HG03103 (cell line): ENCODE data around the gene ESCO1.
A peak's percentile ranks its signal among the peaks of the same experiment; 100 is the strongest.
"Not testable (repeated sequence)": the region's sequence is repeated elsewhere in the genome, so short reads cannot be mapped to it uniquely, and the experiment has no call there.

Experiments used
- ATAC-seq: cut with Tn5 transposase; IDR thresholded peaks from one replicate; pipeline ENCODE4 v1.9.1; 2021; ENCODE audit warnings: low read depth; ENCODE audit not compliant: unreplicated experiment

ESCO1 gene, protein sequence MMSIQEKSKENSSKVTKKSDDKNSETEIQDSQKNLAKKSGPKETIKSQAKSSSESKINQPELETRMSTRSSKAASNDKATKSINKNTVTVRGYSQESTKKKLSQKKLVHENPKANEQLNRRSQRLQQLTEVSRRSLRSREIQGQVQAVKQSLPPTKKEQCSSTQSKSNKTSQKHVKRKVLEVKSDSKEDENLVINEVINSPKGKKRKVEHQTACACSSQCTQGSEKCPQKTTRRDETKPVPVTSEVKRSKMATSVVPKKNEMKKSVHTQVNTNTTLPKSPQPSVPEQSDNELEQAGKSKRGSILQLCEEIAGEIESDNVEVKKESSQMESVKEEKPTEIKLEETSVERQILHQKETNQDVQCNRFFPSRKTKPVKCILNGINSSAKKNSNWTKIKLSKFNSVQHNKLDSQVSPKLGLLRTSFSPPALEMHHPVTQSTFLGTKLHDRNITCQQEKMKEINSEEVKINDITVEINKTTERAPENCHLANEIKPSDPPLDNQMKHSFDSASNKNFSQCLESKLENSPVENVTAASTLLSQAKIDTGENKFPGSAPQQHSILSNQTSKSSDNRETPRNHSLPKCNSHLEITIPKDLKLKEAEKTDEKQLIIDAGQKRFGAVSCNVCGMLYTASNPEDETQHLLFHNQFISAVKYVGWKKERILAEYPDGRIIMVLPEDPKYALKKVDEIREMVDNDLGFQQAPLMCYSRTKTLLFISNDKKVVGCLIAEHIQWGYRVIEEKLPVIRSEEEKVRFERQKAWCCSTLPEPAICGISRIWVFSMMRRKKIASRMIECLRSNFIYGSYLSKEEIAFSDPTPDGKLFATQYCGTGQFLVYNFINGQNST

DNA sequence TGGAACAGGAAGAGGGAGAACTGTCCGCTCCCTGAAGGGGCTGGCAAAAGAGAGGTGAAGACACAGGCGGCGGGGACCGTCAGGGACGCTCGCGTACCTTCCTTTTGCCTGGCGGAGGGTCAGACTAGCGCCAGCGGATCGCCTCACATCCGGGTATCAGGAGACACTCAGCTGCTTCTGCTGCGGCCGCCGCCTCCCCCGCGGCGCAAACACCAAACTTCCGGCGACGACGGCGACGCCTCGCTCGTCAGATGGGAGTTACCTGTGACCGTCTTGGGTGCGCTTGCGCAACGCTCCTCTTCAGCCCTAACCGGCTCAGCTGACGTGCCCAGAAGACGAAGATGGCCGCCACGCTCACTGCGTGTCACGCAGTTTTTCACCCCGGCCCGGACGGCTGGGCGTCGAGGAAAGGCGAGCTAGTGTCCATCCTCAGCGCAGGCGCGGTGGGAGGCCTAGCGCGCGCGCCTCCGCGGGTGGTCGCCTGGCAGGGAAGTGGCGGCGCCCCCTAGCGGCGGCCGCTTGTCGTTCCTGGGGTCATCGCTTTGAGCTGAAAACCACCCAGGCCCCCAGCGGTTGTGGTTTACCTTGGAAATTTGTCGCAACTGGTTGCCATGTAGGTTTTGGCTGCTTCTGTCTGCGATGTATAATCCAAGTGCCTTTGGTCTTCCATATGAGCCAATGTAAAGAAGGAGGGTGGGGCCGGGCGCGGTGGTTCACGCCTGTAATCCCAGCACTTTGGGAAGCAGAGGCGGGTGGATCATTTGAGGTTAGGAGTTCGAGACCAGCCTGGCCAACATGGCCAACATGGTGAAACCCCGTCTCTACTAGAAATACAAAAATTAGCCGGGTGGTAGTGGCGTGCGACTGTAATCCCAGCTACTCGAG lies at the start of gene ESCO1:
TSS of gene ESCO1 (minus strand) at position 179 of the 885 bp plus-strand sequence. CDS start 25,861 bp downstream, outside the sequence.
- ATAC-seq, result peak; percentile 81

DNA sequence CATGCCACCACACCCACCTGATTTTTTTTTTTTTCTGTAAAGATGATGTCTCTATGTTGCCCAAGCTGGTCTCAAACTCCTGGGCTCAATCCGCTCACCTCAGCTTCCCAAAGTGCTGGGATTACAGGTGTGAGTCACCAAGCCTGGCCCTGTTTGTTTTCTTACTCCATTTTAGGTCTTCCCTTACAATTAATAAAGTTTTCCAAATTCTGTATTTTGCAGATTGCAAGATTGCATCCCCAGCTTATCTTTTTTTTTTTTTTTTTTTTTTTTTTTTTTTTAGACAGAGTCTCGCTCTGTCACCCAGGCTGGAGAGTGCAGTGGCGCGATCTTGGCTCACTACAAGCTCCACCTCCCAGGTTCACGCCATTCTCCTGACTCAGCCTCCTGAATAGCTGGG lies 39.9 kb upstream of the ESCO1 start:
- not testable (repeated sequence) for ATAC-seq

DNA sequence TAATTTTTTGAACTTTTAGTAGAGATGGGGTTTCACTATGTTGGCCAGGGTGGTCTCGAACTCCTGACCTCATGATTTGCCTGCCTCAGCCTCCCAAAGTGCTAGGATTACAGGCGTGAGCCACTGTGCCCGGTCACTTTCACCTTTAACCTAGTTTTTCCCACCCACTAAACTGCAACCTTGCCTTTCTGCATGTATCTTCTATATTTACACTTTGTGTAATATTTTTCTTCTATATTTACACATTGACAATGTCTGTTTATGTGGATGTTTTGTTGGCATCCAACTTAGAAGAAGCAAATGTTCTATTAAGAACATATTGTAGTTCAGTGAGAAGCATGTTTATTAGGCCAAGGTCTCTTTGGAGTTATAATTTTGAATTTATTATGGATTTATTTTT lies 38.3 kb upstream of the ESCO1 start:
- ATAC-seq, result no peak

DNA sequence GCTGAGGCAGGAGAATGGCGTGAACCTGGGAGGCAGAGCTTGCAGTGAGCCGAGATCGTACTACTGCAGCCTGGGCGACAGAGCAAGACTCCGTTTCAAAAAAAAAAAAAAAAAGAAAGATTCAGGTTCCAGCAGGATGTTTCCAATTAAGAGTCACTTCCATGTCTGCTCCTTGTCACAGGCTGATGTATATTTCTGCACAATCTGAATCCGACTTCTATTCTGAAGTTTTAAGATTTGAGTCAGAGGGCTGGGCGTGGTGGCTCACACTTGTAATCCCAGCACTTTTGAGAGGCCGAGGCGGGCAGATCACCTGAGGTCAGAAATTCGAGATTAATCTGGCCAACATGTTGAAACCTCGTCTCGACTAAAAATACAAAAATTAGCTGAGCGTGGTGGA lies 36.3 kb upstream of the ESCO1 start:
- no peak for ATAC-seq

DNA sequence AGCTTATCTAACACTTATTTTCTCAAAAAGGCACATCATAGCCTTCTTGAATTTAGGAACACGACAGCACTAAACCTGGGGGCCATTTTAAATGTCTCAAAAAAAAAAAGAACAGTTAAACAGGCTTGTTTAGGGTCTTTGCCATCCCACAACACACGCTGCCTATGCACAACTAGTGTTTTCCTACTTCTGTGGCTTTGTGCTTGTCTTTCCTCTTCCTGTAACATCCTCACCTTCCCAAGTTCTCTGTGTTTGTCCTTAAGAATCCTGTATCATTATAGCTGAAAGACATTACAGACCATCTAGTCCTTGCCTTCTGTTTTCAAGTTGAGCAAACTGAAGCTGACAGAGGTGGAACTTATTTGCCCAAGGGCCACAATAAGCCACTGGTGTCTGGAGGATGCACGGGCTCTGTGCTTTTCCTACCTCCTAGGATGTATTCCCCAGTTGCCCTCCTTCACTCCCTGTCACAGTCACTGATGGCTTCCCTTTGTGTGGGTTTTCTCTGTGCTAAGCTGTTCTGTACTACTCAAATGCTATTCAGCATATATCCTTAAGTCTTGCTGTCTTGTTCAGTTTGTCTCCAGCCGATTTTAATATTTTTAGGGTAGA lies 34.2 kb upstream of the ESCO1 start:
- no peak for ATAC-seq

DNA sequence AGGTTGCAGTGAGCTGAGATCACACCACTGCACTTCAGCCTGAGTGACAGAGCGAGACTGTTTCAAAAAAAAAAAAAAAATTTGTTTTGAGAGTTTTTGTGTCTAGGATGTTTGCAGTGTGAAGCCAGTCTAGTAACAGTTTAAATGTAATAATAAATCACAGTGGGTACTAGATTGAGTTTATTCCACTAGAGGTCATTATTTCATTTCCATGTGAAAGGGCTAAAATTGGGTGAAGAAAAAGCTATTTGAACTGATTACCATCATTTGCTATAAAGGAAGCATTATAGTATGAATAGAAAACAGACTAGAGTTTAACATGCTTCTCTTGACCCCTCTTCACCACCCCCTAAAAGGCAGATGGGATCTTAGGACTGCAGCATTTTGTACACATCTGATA lies 31.9 kb upstream of the ESCO1 start:
- ATAC-seq, result no peak

DNA sequence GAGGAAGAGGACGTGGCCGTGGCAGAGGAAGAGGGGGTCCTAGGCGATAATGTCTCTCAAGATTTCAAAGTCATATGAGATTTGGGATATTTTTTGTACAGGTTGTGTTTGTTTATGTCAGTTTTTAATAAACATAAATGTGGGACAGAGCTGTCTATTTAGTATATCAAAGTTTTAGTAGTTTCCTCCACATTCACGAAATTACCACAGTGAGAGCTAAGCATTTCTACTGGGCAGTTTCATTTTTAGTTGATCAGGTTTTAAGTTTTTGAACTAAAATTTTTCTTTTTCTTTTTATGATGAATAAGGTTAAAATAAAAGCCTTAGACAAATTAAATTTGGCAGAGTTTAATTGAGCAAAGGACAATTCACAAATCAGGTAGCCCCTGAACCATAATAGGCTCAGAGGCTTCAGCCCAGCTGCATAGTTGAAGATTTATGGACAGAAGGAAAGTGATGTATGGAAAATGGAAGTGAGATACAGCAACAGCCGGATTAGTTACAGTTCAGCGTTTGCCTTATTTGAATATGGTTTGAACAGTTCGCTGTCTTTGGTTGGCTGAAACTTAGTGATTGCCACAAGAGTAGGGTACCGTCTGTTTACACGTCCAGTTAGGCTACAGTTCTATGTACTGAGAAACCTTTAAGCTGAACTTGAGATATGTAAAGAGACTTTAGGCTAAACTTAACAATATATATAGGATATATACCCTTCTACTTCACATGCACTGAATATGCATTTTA lies 28.8 kb upstream of the ESCO1 start:
- peak; percentile 92 for ATAC-seq

DNA sequence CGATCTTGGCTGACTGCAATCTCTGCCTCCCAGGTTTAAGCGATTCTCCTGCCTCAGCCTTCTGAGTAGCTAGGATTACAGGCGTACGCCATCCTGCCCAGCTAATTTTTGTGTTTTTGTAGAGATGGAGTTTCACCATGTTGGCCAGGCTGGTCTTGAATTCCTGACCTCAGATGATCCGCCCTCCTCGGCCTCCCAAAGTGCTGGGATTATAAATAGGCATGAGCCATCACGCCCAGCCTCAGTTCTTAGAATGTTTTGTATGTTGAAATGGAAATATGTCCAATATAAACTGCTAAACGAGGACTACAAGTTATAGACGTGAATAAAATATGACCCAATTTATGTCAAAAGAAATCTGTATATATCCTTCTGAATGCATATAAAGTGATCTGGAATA lies 21.1 kb upstream of the ESCO1 start:
- not testable (repeated sequence) for ATAC-seq

DNA sequence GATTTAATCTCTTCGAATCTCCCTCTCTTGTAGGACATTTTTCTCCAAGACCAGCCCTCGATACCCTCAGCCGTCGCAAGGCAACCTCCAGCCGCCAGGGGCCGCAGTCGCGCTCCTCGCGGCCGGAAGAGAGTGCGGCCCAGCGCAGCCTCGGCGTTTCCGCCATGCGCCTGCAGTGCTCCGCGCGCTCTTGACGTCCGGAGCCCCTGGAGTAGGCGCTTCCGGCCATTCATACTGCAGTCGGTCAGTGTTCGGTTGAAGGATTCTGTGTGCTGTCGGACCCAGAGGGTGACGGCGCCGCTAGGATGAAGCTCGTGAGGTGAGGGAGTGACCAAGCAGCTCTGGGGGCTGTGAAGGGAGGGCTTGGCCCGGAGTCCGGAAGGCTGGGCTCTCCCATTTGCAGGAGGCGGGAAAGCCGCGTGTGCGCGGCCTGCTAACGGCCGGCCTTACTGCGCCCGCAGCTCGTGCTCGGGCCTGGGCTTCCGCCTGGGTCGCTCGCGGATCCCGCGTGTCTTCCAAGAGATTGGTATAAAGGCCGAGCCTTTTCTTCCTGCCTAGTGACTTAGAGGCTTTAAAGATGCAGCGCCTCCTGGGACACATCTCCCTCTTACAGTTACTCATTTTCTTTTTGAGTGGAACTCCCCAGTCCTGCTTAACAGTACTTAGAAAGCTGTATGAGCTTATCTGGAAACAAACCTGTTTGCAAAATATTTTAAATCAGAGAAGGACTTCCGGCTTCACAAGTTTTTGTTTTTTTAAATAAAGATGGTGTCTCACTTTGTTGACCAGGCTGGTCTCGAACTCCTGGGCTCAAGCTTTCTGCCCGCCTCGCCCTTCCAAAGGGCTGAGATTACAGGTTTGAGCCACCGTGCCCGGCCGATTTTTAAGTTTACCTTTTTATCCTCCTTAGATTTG lies 11.9 kb upstream of the ESCO1 start, which contains the start of gene SNRPD1:
TSS of gene SNRPD1 (plus strand) at position 190 of the 915 bp plus-strand sequence. CDS start at position 306, 116 bp downstream.
- ATAC-seq, result peak; percentile 97

DNA sequence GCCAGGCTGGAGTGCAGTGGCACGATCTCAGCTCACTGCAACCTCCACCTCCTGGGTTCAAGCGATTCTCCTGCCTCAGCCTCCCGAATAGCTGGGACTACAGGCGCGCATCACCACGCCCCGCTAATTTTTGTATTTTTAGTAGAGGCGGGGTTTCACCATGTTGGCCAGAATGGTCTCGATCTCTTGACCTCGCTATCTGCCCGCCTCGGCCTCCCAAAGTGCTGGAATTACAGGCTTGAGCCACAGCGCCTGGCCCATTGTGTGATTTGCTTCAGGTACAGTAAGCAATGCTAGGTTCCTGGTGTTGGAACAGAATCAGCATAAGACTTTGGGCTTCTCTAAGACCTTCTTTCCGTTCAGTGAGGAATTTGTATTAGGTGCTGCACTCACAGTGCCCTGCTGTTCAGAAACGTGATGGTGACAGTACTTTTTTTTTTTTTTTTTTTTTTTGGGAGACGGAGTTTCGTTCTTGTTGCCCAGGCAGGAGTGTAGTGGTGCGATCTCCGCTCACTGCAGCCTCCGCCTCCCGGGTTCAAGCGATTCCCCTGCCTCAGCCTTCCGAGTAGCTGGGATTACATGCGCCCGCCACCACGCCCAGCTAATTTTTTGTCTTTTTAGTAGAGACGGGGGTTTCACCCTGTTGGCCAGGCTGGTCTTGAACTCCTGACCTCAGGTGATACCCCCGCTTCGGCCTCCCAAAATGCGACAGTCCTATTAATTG lies 11.1 kb upstream of the ESCO1 start:
- not testable (repeated sequence) for ATAC-seq

DNA sequence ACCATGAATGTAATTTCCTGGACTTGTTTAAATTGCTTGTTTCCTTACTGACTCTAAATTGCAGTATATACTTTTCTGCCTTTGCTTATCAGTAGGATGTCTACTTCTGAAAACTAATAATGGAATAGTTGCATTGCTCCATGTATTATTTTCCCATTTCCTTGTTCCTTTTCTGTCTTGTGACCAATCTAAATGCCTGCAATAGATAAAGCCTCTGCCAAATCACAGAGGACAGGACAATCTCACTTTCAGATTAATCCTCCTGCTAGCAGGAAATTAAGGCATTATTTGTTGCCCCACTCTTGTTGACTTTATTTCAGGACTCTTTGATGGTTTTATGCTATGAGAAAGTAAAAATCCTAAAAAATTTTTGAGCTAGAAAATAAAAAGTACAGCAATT lies 4.7 kb upstream of the ESCO1 start:
- no peak for ATAC-seq

DNA sequence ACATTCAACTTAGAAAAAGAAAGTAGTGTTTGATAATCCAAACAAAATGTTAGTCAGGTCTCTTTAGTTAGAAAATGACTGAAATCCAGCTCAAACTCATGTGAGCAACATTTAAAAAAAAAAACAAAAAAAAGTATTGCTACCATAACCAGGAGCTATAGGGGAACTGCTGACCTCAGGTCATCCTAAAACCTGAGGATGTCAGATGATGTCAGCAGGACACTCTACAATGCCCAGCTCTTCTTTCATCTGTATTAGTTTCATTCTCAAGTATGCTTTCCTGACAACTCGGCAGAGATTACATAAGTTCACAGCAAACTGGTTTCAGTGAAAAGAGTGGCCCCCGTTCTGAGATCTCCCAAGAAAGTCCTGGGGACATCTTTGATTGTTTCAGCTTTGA lies 4.2 kb upstream of the ESCO1 start:
- no peak for ATAC-seq

DNA sequence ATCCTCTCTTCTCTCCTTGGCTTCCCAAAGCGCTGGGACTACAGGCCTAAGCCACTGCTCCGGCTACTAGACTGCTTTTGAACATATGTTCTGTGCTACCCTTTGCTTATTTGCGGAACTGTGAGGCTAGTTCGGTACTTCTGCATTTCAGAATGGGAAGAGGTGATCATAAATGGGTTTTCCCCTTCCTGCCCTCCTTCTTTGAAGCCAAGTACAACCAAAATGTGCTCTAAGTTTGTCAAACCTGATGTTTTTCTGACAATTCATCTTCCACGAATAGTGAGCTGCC lies 1.7 kb upstream of the ESCO1 start:
- no peak for ATAC-seq

DNA sequence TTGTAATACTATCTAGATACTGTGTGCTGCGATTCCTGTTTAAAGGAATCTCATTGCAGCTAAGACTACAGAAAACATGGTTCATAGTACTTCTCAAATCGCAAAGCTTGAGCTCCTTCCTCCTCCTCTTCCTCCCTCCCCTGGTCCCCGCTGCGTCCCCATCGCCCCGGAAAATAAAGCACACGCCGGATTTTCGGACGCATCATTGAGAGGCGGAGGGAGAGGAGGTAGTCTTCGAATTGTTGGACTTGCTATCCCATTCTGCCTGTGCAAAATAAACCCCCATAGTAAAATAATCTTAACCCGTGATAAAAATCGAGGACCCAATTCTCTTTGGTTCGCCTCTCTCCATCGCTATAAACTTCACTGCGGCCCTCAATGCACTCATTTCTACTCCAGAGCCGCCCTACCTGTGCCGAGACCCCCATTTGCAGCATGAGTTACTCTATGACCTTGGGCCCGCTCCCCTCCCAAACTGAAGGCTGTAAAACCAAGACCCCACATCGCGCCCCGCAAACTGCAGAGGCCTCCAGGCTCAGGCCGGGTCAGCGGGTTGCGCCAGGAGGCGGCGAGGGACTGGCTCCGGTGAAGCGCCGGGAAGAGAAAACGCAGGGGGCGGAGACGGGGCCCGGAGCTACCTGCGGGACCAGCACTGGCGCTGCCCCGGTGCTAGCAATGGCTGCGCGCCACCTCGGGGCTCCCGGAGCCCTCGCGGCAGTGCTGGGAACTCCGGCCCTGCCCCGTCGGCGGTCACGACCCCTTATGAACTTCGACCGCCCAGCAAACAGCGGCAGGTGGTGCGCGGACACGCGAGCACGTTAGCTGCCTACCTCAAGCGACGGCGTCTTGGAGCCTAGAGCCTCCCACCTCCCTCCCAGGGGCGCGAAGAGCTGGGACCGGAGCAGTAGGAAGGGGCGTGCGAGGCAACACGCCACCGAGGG lies 649 bp downstream of the ESCO1 start:
- ATAC-seq, result peak; percentile 33

DNA sequence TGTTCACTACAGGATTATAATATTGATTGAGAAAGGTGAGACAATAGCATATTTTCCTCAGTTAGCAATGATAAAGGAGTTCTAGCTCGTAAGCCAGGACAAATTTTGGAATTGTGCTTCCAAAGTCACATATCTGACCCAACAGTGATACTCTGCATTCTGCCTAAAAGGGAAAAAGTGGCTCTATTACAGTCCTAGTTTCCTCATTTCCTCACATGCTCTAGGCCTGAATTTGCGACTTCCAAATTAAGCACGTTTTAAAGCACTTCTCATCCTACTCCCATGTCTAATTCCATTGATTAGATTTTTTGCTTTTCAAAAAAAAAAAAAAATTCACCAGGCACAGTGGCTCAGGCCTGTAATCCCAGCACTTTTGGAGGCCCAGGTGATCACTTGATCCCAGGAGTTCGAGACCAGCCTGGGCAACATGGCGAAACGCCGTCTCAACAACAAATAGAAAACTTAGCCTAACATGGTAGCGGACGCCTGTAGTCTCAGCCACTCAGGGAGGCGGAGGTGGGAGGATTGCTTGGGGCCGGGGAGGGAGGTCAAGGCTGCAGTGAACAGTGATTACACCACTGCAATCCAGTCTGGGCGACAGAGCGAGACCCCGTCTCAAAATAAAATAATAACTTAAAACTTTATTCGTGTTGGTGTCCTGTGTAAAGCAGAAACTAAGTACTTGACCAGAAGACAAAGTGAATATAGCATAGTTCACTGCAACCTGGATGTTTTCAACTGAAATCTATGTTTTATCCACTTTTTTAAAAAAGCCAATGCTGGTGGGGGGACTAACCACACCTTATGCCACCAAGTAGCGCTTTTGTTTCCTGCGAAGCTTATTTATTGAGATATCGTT lies 1.5 kb downstream of the ESCO1 start:
- no peak for ATAC-seq

DNA sequence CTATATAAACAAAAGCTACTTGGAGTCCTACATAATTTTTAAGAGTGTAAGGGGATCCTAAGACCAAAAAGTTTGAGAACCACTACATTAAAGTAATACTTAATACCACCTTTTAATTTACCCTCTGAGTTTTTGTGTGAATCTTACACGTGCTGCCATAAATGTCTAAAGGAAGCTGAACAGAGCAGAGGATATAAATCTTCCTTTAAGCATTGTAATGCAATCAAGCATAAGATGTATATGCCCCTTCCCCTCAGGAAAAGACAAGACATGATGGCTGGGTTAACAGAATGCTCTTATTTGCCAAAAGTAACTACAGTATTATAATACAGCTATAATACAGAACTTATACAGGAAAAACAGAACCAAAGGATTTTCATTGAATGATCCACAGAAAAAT lies 2.9 kb downstream of the ESCO1 start:
- ATAC-seq, result no peak
